ENCODE results near the gene CYB5D1.

DNA sequence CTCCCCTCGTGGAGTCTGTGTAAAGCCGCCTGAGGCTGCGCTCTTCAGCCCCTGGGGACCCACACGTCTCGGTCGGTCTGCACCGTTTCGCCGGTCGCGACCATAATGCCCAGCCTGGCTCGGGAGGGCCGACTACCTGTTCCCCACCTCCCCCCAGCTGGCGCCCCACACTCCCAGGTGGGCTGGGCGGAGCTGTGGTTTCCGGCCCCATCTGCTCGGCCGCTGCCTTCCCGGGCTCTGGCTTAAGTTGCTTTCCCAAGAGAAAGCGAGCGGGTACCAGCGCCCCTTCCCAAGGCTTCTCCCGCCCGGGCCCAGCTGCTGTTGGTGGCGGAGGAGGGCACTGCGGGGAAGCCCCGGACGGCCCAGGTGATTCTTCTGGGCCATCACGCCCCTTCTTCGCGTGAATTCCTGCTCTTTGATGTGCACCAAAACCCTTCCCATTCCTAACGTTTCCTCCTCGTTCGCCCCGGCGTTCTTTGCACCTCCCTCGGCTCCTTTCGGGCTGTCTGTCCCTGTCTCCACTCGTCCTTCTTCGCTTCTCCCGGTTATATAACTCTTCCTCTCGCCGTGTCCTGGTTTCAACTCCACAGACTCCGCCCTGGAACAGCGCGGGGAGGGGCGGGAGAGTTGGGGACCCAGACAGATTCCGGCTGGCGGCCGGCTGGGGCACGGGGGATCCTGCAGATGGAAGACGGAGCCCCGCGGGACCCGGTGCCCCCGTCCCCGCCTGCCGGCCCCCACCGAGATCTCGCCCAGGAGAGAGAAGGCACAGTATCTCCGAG, 21.8 kb upstream of the CYB5D1 start:
- peak; percentile 21 to 99 (median 97) for TF ChIP-seq POLR2A (IDR thresholded peaks at IDR 0.05)
- TF ChIP-seq, protein P1, sequence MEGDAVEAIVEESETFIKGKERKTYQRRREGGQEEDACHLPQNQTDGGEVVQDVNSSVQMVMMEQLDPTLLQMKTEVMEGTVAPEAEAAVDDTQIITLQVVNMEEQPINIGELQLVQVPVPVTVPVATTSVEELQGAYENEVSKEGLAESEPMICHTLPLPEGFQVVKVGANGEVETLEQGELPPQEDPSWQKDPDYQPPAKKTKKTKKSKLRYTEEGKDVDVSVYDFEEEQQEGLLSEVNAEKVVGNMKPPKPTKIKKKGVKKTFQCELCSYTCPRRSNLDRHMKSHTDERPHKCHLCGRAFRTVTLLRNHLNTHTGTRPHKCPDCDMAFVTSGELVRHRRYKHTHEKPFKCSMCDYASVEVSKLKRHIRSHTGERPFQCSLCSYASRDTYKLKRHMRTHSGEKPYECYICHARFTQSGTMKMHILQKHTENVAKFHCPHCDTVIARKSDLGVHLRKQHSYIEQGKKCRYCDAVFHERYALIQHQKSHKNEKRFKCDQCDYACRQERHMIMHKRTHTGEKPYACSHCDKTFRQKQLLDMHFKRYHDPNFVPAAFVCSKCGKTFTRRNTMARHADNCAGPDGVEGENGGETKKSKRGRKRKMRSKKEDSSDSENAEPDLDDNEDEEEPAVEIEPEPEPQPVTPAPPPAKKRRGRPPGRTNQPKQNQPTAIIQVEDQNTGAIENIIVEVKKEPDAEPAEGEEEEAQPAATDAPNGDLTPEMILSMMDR (IDR thresholded peaks at IDR 0.05), result peak in 2 of 7 experiments; percentile 3 to 20

Measured in body of pancreas (tissue), 4 donors.